ENCODE measurements around the gene CDH4.

CDH4 gene

DNA sequence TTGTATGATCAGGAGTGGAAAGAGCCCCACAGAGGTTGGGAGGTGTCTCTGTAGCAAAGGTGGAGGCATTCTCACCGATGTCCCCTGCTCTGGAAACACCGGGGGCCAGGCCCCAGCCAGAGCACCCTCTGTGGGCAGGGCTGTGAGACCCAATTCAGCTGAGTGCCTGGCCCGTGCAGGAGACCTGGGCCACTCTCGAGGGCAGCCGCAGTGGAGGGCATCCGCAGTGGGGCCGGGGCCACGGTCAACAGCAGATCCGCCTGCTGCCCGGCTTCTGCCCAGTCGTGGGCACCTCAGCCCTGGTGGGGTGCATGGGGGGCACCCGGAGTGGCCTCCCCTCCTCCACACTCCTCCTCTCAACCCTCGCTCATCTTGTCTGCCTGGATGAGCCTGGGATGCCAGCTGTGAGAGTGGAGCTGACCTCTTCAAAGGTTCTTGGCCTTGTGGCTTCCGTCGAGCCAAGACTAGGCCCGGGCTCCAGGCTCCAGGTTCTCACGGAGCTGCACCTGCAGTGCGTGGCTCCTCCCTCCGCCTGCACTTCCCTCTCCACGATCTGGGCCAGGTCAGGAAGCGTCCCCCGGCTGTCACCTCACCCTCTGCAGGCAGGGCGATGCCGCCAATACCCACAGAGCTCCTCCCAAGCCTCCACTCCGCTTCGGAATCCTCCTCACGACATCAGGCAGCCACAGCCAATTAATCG, 678.9 kb downstream of the CDH4 start:
- no peak for DNase-seq

DNA sequence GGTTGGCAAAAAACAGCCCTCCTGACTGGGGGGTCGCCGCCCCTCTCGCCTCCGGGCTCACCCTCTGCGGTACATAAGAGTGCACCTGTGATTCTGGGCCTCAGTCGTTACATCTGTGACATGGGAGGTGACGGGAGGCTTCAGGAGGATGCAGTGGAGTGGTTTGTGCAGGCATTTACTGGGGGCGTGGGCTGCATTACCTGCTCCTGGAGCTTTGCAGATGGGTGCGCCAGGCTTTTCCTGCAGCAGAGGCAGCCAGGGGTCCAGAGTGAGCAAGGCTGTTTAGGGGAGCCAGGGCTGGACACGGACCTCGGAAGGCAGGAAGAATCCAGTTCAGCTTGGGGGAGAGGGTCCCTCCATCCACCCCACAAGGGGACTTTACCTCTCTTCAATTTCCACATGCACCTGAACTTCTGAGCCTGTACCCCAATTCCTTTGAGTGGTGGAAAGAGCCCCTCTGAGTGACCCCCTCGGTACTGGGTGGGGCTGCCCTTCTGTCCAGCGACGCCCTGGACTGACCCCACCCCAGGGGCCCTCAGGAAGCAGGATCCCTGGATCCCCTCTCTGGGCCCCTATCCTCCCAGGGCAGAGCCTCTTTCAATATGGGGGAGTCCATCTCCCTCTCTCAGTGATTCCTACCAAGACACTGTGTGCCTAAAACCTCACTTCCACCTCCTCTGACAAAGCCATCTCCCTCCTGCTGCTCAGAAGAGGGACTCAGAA, 679.6 kb downstream of the CDH4 start:
- no peak for DNase-seq

DNA sequence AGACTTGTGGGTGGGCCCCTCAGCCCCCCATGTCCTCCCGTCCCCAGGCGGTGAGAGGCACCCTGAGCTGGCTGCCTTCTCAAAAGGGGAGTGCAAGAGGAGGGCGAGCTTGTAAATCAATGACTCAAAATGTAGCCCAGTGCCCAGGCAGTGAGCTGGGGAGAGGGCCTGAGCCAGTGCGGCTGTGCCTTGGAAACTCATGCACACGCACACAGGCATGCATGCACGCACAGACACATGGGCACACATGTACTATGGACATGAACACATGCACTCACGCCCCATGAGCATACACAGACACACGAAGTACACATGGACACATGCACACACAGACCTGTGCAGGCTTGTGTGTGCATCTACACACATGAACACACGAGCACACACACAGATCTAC, 680.1 kb downstream of the CDH4 start:
- DNase-seq, result no peak

DNA sequence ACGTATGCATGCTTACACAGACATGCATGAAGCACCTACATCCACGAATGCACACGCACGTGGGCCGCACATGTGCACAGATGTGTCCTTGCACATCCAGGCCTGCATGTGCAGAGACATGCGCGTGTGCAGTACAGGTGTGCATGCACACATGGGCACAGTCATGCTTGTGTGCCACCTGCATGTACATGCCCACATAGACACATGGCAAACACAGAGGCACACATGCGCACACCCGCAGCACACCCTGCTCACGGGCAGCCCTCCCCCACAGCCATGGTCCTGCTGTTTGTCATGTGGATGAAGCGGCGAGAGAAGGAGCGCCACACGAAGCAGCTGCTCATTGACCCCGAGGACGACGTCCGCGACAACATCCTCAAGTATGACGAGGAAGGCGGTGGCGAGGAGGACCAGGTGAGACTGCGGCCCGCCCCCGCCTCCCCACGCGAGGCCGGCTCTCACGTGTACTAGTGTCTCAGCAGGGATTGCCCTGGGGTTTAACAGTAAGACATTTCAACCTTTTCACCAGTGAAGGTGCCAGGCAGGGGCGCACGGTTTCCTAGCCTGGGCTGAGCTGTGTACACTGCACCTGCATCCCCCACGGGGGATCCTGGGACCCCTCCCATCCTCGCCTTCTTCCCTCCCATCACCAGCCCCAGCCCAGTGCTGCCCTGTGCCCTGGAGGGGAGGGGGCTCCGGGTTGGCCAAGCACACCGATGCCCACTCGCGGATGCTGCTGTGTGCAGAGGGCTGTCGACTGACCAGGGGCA, 680.8 kb downstream of the CDH4 start:
- DNase-seq, result no peak

DNA sequence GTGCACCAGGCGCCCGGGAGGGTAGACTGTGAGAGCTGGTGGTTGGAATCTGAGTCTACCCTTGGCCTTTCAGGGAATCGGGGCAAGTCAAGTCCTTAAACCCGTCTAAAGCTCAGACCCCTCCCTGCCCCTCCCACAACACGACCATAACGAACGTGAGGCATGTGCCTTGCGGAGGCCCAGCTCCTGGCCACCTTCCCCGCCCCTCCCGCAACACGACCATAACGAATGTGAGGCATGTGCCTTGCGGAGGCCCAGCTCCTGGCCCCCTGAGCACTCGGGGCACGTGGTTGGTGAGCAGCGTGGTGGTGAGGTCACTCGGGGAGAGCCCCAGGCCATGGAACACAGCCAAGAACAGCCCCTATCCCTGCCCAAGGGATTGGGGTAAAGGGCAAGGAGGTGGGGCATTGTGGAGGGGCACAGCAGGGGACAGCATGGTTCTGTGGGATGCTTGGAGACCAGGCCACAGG, 681.5 kb downstream of the CDH4 start:
- no peak for DNase-seq

DNA sequence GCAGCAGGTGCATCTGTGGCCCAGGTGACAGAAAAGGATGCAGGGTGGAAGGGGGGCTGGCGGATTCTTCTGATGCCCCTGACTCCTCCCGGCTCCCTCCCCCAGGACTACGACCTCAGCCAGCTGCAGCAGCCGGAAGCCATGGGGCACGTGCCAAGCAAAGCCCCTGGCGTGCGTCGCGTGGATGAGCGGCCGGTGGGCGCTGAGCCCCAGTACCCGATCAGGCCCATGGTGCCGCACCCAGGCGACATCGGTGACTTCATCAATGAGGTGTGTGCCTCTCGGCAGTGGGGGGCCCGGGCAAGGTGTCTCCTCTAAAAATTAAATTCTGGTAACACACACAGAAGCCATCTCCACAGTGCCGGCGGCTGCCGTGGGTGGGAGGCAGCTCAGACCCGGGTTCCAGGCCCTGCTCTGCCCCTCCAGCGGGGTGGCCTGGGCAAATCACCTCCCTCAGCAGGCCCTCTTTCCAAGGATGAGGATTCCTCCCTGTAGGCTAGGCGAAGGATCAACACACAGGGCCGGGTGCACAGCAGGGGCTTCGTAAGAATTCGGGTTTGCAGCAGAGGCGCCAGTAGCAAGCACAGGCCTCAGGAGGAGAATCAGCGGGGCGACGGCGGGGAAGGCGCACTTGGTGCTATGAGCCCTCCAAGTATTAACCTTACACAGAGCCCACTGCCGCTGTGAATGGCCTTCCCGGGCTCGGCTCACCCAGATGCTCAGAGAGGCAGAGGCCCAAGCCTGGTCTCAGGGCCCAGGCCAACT, 682.1 kb downstream of the CDH4 start:
- no peak for DNase-seq

DNA sequence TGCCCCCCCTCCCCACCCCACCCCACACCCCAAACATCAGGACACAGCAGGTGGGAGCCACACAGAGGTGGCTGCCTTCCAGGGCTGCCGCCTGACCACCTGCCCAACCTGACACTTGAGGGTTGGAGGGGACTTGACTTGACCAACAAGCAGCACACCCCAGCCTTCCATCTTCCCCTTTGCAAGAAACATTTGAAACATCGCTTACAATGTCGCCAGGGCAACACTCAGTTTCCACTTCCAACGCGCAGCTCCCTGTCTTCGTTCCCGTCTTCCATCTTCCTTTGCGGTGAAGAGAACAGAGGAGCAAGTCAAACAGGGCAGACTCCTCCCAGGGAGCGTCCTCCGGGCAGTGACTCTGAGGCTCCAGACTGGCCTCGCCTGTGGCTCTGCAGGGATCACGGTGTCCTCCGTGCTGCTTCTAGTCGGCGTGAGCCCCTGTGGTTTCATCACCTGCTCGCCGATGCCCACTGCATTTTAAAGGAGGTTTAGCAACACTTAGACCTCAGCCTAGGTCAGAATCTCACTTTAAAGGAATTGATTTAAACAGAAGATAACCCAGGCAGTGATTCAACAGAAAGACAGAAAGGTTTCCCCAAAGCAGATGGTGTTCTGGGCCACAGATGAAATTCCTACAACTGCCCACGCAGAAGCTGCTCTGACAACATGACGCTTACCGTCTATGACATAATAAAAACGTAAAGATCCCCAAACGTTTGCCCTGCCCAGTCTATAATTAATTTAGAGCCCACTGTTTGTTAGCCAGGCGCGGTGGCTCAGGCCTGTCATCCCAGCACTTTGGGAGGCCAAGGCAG, 682.9 kb downstream of the CDH4 start:
- DNase-seq, result peak; percentile 5

DNA sequence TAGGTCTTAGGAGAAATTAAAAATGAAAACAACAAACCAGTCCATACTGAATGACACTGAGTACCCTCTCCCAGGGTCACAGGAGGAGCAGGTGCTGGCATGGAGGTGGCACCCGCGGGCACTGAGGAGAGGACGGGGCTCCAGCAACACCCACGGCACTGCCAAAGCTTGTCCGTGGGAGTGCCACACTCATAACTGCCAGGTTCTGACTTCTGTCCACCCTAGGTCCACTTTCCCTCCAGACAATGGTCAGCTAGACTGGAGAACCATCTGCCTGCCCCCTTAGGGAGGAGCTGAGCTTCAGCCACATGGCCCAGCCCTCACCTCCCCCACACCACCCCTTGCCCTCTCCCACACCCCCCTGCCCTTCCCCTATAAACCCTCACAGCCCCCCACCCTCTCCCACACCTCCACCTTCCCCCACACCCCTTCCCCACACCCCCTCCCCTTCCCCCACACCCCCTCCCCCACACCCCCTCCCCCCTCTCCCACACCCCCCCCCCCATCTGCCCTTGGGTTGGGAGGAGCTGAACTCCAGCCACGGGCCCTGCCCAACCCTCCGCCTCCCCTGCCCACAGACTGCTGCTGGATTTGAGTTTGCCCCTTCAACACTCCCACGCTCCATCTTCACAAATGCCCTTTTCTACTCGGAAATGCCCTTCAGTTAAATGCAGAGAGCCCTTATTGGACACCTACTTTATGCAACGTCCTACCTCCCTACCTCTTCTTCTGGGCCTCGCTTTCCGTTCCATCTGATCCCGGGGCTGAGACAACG, 684.1 kb downstream of the CDH4 start:
- no peak for DNase-seq

DNA sequence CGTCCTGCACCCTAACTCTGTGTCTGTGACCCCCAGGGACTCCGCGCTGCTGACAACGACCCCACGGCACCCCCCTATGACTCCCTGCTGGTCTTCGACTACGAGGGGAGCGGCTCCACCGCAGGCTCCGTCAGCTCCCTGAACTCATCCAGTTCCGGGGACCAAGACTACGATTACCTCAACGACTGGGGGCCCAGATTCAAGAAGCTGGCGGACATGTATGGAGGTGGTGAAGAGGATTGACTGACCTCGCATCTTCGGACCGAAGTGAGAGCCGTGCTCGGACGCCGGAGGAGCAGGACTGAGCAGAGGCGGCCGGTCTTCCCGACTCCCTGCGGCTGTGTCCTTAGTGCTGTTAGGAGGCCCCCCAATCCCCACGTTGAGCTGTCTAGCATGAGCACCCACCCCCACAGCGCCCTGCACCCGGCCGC, 684.7 kb downstream of the CDH4 start:
- DNase-seq, result no peak

DNA sequence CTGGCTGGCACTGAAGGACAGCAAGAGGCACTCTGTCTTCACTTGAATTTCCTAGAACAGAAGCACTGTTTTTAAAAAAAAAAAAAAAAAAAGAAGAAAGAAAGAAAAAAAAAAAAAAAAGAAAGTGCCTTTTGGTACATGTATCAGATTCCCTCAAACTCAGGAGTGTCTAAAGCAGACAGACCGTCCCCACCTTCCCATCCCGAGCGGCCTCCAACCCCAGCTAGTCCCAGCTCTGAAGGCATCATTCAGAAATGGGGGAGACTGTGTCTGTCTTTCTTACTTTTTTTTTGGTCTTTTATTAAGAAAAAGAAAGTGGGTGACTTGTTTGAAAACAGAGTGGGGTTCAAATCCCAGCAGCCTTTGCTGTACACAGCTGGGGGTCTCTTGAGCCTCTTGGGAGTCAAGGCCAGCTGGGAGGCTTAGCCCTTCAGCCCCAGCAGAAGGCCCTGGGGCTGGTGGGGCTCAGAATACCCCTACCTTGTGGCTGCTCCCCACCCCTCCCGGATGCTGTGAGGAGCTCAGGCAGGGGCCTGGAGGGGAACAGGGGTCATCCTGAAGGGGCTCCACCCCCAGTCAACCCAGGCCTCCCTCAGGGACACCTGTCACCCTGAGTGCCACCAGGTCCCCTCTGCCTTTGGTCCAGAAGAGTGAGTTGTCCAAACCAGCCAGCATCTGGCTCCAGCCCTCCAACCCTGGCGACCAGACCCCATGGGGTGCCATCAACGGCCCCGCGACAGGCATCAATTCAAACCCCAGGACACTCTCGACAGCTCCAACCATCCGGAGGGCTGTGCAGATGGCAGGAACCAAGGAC, 685.3 kb downstream of the CDH4 start:
- no peak for DNase-seq

DNA sequence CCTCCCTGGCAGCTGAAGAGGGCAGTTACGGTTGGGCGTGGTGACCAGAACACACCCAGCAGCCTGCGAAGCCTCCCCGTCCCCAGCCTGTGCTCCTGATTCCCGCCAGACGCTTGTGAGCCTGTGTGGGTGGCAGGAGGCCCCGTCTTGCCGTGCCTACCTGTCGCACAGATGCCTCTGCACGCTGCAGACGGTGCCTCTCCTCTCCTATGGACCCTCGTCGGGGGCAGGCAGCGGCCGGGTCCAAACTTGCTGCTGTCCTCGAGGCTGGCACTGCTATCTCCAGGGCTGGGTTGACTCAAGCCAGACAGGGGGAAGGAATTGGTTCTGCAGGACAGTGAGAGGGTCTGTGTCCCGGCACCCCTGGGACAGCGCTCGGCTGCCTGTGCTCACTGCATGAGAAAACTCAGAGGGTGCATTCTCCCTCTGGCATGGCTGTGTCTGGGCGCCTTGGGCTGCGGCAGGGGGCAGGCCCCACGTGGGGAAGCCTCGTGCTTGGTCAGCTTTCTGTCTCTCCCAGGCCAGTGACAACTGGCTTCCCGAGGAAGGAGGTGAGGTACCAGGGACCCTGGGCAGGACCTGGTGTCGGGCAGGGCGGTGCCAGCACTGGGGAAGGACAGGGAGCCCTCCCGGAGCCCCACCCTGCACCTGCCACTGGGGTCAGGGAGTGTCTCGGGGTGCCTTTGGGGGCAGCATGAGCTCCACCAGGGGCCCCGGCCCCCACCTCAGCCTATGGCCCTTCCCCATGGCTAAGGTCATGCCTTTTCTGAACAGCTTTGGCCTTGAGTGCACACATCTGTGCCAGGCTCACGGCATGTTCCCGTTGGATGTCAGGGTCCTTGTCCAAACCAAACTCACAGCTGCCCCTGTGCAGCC, 686.1 kb downstream of the CDH4 start:
- no peak for DNase-seq

DNA sequence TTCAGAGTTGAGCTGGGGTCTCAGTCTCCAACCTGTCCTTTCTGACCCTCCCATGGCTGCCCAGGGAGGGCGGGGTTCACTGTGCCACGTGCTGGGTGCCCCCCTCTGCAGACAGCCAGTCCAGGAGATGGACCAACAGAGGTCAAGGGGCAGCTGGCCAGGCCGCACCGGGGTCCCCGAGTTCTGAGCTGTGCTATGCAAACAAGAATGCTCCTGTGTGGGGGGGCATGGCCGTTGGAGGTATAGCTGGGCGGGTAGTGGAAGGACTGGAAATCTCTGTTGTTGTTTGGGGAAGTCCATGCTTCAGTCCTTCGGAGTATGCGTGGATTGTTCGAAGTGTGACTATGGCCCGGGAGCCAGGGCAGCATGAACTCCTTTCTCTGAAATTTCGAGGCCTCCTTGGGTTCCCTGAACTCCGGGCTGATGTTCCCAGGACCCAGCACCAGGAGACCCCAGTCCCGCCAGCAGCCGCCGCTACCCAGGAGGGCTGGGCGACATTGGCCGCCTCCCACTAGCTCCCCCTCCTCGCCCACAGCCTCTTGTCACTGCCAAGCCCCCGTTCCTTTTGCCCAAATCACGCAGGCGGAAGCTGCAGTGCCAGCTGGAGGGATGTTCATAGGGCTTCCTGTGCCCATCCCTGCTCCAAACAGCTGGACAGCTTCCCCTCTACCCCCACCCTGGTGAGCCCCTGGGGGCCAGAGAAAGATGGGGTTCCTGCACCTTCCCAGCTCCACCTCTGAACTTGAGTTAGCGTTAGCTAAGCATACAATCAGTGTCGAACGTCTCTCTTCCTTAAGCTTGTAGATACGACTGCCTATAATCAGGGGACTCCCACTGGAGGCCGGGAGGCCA, 687.0 kb downstream of the CDH4 start:
- no peak for DNase-seq

DNA sequence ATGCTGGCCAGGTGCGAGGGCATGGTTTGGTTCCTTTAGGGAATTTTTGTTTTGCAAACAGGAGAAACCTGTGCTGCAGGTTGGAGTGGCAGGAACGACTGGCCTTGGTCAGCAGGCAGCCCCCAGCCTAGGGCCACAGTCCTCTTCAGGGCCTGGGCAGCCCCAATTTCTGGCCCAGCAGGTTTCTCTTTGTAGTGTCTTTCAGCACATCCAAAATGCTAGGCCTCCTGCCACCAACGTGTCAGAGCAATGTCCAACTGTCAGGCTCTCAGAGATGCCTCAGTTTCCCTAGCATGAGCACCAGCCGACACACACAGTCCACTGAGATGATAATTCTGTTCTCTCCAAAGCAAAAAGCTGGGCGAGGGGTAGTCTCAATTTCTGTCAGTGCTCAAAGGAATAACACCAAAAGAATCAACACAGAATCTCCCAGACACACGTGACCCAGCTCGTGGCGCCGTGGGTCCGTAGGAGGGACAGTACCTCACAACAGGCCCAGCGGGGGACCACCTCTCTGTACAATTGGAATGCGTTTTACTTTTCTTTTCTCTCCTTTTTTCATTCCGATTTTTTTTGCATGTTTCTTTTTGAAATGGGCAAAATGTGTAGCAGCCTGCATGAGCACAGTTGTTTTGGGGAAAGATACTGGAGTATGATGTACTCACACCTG, 687.8 kb downstream of the CDH4 start:
- DNase-seq, result no peak

DNA sequence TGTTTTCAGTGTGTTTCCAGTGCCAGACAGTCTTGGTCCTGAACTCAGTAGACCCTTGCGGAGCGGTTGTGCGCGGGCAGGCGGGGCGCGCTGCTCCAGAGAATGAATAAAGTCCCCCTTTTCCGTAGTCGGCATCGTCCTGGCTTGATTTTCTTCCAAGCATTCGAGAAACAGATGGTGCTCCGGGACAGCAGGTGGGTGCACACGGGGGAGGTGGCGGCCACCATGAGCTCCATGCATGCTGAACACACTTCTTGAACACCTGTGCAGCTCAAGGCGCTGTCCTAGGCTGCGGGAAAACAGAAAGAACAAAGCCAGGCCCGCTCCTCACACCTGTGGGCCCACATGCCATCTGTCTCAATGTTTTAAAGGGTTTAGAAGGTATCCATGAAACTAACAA, 688.4 kb downstream of the CDH4 start:
- DNase-seq, result no peak

DNA sequence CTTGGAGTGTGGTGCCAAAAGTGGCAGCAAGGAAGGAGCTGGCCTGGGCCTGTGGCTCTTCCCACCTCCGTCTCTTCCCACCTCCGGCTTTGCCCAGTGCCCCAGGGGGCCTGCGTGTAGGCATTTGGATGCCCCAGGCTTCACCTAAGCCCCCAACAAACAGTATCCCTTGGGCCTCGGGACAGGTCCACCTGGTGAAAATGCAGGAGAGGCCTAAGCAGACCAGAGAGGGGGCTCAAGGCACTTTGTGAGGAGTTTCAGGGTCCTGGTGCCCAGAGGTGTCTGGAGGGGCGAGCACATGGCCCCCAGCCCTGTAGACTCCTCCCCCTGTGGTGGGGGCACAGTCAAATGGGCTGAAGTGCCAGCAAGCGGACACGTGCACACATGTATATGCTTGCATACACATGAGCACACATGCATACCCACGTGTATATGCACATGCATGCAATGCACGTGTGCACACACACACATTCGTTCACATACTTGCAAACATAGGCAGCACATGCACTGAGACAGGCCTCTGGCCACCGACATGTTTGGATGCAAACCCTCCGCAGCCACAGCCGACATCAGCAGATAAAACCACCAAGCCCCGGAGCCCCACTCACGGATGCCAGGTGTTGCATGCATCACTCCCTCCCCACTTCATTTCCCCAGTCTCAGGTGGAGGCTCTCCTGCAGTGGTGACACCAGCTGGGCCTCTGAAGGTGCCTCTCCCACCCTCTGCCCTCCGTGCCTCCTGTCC, 689.1 kb downstream of the CDH4 start:
- DNase-seq, result no peak

DNA sequence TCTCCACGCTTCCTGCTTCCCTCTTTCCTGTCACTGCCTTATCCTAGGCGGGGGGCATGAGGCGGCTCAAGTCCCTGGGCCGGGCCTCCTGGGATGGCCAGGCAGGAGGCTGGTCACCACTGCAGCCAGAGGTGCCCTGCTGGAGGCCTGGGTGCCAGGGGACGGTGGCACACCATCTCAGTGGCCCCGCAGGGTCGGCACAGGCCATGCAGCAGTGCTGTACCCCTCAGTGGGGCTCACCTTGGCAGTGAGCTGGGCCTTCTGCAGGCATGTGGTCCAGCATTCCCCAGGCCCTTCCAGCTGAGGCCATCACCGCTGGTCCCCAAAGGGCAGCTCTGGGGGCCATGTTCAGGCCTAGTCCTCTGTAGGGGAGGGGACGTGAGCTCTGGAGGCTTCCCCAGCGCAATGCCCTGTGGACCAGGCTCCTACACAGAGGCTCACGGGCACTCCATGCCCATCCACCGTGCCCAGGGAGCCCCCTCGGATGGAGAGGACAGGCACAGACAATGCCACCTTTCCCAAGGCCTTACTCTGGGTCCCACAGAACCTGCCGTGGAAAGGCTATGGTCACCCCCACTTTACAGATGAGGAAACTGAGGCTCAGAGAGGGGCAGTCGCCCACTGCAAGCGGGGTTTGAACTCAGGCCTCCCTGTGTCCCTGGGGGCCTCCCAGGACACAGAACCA, 689.8 kb downstream of the CDH4 start:
- DNase-seq, result no peak
